Endothelial cell of umbilical vein (primary cell): ENCODE measurements around the gene PKN2. TPM values are rescaled to one million over a fixed set of nuclear protein-coding genes. Genes with fewer than 3 reads are reported as not detected.

Experiments used
- BruUV-seq: library from RNA; stranded (reverse); fragments of 400-500 nt; replicated peaks from 2 replicates; lab custom pipeline; 2021; lab: Mats Ljungman, UMichigan
- CTCF ChIA-PET: fragments of 300-600, 350-600 bp; sonication (Branson Sonifier 250); formaldehyde crosslinking; loops from one replicate; lab custom pipeline; 2021; ENCODE audit warnings: antibody characterized with exemption, inconsistent platforms; lab: Charles Lee
- POLR2A ChIA-PET: fragments of 300-600, 350-600 bp; sonication (Branson Sonifier 250); formaldehyde crosslinking; loops from one replicate; lab custom pipeline; 2021; ENCODE audit warnings: antibody characterized with exemption, inconsistent platforms; lab: Charles Lee
- DNase-seq: peaks from one replicate; pipeline ENCODE4 v3.0.0-alpha.2; 2011; ENCODE audit warnings: low read depth, low spot score
- FAIRE-seq: peaks from 2 replicates; lab custom pipeline; 2011; peaks lifted over from hg19 to GRCh38; lab: Jason Lieb, UNC
- H2AFZ ChIP-seq: 2 replicates; pipeline ENCODE4 v1.6.0; 2012; ENCODE audit warnings: low read depth, low read length, control low read depth, inconsistent platforms
- H3K27ac ChIP-seq: 2 replicates; pipeline ENCODE4 v1.5.1; 2011; ENCODE audit warnings: low read depth, mild to moderate bottlenecking, control low read depth, low read length, moderate library complexity; ENCODE audit not compliant: insufficient read depth
- H3K27me3 ChIP-seq, 2 experiments: 2 replicates each; pipeline versions ENCODE4 v1.6.0 to v1.6.1; 2011; ENCODE audit warnings: low read length in 2 of 2, mixed read lengths in 1 of 2; ENCODE audit not compliant: control insufficient read depth in 2 of 2, insufficient read depth in 2 of 2
- H3K36me3 ChIP-seq, 2 experiments: 2 replicates in 1 of 2; 3 replicates in 1 of 2; pipeline ENCODE4 v1.5.1; 2011; ENCODE audit warnings: low read length in 2 of 2, mild to moderate bottlenecking in 1 of 2, moderate library complexity in 1 of 2; ENCODE audit not compliant: control insufficient read depth in 2 of 2, insufficient read depth in 2 of 2; ENCODE audit errors: extremely low read depth in 1 of 2
- H3K4me1 ChIP-seq: 3 replicates; pipeline ENCODE4 v1.5.1; 2011; ENCODE audit warnings: mild to moderate bottlenecking, low read length; ENCODE audit not compliant: control insufficient read depth, insufficient read depth; ENCODE audit errors: extremely low read depth
- H3K4me2 ChIP-seq: 2 replicates; pipeline ENCODE4 v1.6.1; 2011; ENCODE audit warnings: low read length, control low read depth, mixed read lengths; ENCODE audit not compliant: insufficient read depth
- H3K4me3 ChIP-seq, 3 experiments: fragments of 200-600 bp in 1 of 3; sonication (generic), shearing (Covaris generic) in 1 of 3; replicated peaks in 1 of 3; 2 replicates each; pipeline ENCODE4 v1.5.1; 2011 to 2016; ENCODE audit warnings: control low read depth in 3 of 3, low read length in 3 of 3, mild to moderate bottlenecking in 2 of 3, inconsistent platforms in 1 of 3, low read depth in 1 of 3, moderate library complexity in 1 of 3; ENCODE audit not compliant: insufficient read depth in 1 of 3
- H3K79me2 ChIP-seq: 2 replicates; pipeline ENCODE4 v1.6.0; 2012; ENCODE audit warnings: low read length, inconsistent platforms; ENCODE audit not compliant: control insufficient read depth, insufficient read depth
- H3K9ac ChIP-seq: replicated peaks from 2 replicates; pipeline ENCODE3; 2011; ENCODE audit warnings: low read length, control low read depth; ENCODE audit not compliant: insufficient read depth; ENCODE audit errors: extremely low read depth
- H3K9me1 ChIP-seq: replicated peaks from 3 replicates; pipeline ENCODE4 v1.6.0; 2011; ENCODE audit warnings: mild to moderate bottlenecking, low read length; ENCODE audit not compliant: control insufficient read depth, insufficient read depth; ENCODE audit errors: extremely low read depth
- H3K9me3 ChIP-seq: replicated peaks from 2 replicates; pipeline ENCODE4 v1.5.1; 2012; ENCODE audit warnings: low read length, inconsistent platforms; ENCODE audit not compliant: control insufficient read depth, insufficient read depth
- H4K20me1 ChIP-seq: replicated peaks from 2 replicates; pipeline ENCODE3; 2011; ENCODE audit warnings: mild to moderate bottlenecking, low read length; ENCODE audit not compliant: control insufficient read depth, insufficient read depth; ENCODE audit errors: extremely low read depth
- CTCF ChIP-seq, 2 donors: IDR thresholded peaks; 1 replicate in 1 of 2; 2 replicates in 1 of 2; pipeline ENCODE4 v1.5.1; 2011; ENCODE audit warnings: low read length in 2 of 2, mild to moderate bottlenecking in 2 of 2, moderate library complexity in 2 of 2, control low read depth in 1 of 2, inconsistent platforms in 1 of 2, low read depth in 1 of 2; ENCODE audit not compliant: insufficient read depth in 1 of 2; ENCODE audit errors: extremely low read depth in 1 of 2
- EZH2 ChIP-seq: IDR thresholded peaks from 2 replicates; pipeline ENCODE4 v1.6.1; 2012; ENCODE audit warnings: borderline replicate concordance, low read depth, mild to moderate bottlenecking, moderate library complexity, low read length, inconsistent platforms; ENCODE audit not compliant: severe bottlenecking
- FOS ChIP-seq: IDR thresholded peaks from 2 replicates; pipeline ENCODE4 v1.6.1; 2011; ENCODE audit warnings: mild to moderate bottlenecking, low read length, moderate library complexity, borderline replicate concordance; ENCODE audit not compliant: insufficient read depth
- GATA2 ChIP-seq: IDR thresholded peaks from 2 replicates; pipeline ENCODE4 v1.7.0; 2011; ENCODE audit warnings: low read depth, mild to moderate bottlenecking, moderate library complexity, mixed read lengths, low read length; ENCODE audit not compliant: insufficient read length, insufficient read depth
- JUN ChIP-seq: IDR thresholded peaks from 2 replicates; pipeline ENCODE4 v1.6.1; 2011; ENCODE audit warnings: borderline replicate concordance, low read depth; ENCODE audit not compliant: insufficient read length, insufficient read depth
- MAX ChIP-seq: IDR thresholded peaks from 2 replicates; pipeline ENCODE4 v1.6.1; 2011; ENCODE audit not compliant: insufficient read depth, insufficient read length
- MYC ChIP-seq: IDR thresholded peaks from one replicate; pipeline ENCODE4 v1.6.1; 2011; ENCODE audit warnings: mild to moderate bottlenecking, low read depth, low read length
- POLR2A ChIP-seq: IDR thresholded peaks from 2 replicates; pipeline ENCODE4 v1.6.1; 2012; ENCODE audit warnings: low read depth, mild to moderate bottlenecking, control low read depth, low read length
- POLR2AphosphoS5 ChIP-seq: IDR thresholded peaks from 2 replicates; pipeline ENCODE4 v1.6.1; 2012; ENCODE audit warnings: low read depth, mild to moderate bottlenecking, control low read depth, low read length, moderate library complexity; ENCODE audit not compliant: insufficient read depth
- dilution Hi-C: fragments of 300-500 bp; cut with MboI; formaldehyde crosslinking; loops from one replicate; pipeline ENCODE4 v1.15.0; 2019; ENCODE audit warnings: low sequenced_read_pairs; ENCODE audit not compliant: extremely low pct_ligation_motif_present
- intact Hi-C: fragments of 100-400 bp; cut with micrococcal nuclease; formaldehyde crosslinking; loops from one replicate; pipeline ENCODE4 v1.10.0; 2022
- polyA plus RNA-seq, 4 experiments: library from polyadenylated mRNA; depleted of rRNA in 3 of 4; stranded (reverse) in 3 of 4; unstranded in 1 of 4; fragments of >200 nt; gene quantifications; 2 replicates each; pipeline versions ENCODE4 v1.2.1 to v1.2.3, GENCODE V29; 2011 to 2012; ENCODE audit warnings: missing spikeins in 1 of 4
- total RNA-seq: library from RNA; stranded (reverse); gene quantifications from 2 replicates; pipeline ENCODE4 v1.2.3, GENCODE V29; 2021

The PKN2 gene
- total and polyA plus RNA-seq, 2 donors (not counting 3 experiments of a cell fraction or from before 2014, with no cell fraction given), result 11.5 to 47.3 TPM

- dilution Hi-C loops (no loop called here), intact Hi-C loops (no loop called here)
- Histone ChIP-seq H3K79me2 (peaks cover 3% of the 10 kb centered on the region), H3K27ac (no peak overlapping the region), H3K4me2 (no peak overlapping the region), H4K20me1 (no peaks in the 10 kb centered on the region), H3K9me1 (no peaks in the 10 kb centered on the region), H3K9me3 (no peaks in the 10 kb centered on the region), H2AFZ (peak overlapping the region; percentile 26), H3K36me3 (no peaks in the 10 kb centered on the region), H3K4me1 (peaks cover 12% of the 10 kb centered on the region), H3K27me3 (no peaks in the 10 kb centered on the region), H3K4me3 (no peak overlapping the region), H3K9ac (no peak overlapping the region)
- BruUV-seq, result no TSS peak
- POLR2A ChIA-PET, result no interaction called here
- TF ChIP-seq POLR2AphosphoS5 (no peak), GATA2 (peak; percentile 20)
- no peak for FAIRE-seq
- CTCF ChIA-PET, result interaction anchor here (6.2 kb wide), 1 partner anchor 24 kb away, joined by 37 read pairs; no protein-coding TSS in a partner anchor
- DNase-seq, result peak; percentile 37
Observed at GRCh38 chr1:88678405-88678804, 5.7 kb upstream of the PKN2 start.

- no peak for FAIRE-seq
- TF ChIP-seq MYC, result no peak
- no peak for TF ChIP-seq GATA2
- TF ChIP-seq POLR2A, result no peak
- no peak for TF ChIP-seq MAX
- TF ChIP-seq POLR2AphosphoS5, result no peak
- TF ChIP-seq CTCF (IDR thresholded peaks at IDR 0.05; ENCODE audit: extremely low read depth in 1 of 2, insufficient read depth in 1 of 2, low read depth in 1 of 2, low read length in 2 of 2), result no peak
- TF ChIP-seq EZH2, result no peak
- no peak for TF ChIP-seq JUN
- TF ChIP-seq FOS, result no peak
- ChIA-PET POLR2A (no interaction called here), CTCF (interaction anchor here (1.2 kb wide), 1 partner anchor 25 kb away, joined by 4 read pairs; no protein-coding TSS in a partner anchor)
- Histone ChIP-seq H3K79me2 (peaks cover 12% of the 10 kb centered on the region), H3K9ac (no peak overlapping the region), H3K27me3 (no peaks in the 10 kb centered on the region), H3K9me3 (no peaks in the 10 kb centered on the region), H2AFZ (no peak overlapping the region), H3K36me3 (no peaks in the 10 kb centered on the region), H3K9me1 (no peaks in the 10 kb centered on the region), H3K4me3 (no peak overlapping the region), H3K4me2 (no peak overlapping the region), H4K20me1 (no peaks in the 10 kb centered on the region), H3K4me1 (peaks cover 13% of the 10 kb centered on the region), H3K27ac (no peak overlapping the region)
- intact Hi-C loops, result loop anchor here (10.0 kb wide), 1 partner anchor 1766 kb away; the partner anchor contains the start of genes HS2ST1 and SELENOF
- BruUV-seq, result no TSS peak
- dilution Hi-C loops, result no loop called here
- DNase-seq, result no peak
Observed at GRCh38 chr1:88680471-88680870, 3.6 kb upstream of the PKN2 start.
